Suprapubic skin (tissue), 4 donors: ENCODE measurements around the gene ARHGAP12.

Experiments
- CTCF ChIP-seq, 2 donors: fragments of 200-600 bp in 1 of 2; fragments of 450-650 bp in 1 of 2; sonication (generic) in 1 of 2; IDR thresholded peaks; one replicate each; pipeline ENCODE4 v1.5.1; 2016 to 2019; ENCODE audit warnings: antibody characterized with exemption in 2 of 2, mild to moderate bottlenecking in 1 of 2, moderate library complexity in 1 of 2
- EP300 ChIP-seq: sonication (generic); formaldehyde crosslinking; IDR thresholded peaks from one replicate; pipeline ENCODE4 v1.6.1; 2017; ENCODE audit warnings: antibody characterized with exemption
- POLR2A ChIP-seq, 2 donors: fragments of 450-650 bp; IDR thresholded peaks; one replicate each; pipeline ENCODE4 v1.6.1; 2017; ENCODE audit warnings: antibody characterized with exemption in 2 of 2, mild to moderate bottlenecking in 2 of 2, moderate library complexity in 2 of 2
- POLR2AphosphoS5 ChIP-seq, 3 donors: sonication (generic); formaldehyde crosslinking; IDR thresholded peaks; one replicate each; pipeline ENCODE4 v1.6.1; 2017; ENCODE audit warnings: antibody characterized with exemption in 3 of 3

GRCh38 chr10:31762316-31762715, 166.3 kb downstream of the ARHGAP12 start:
- TF ChIP-seq CTCF (IDR thresholded peaks at IDR 0.05) (no peak), EP300 (no peak), POLR2AphosphoS5 (IDR thresholded peaks at IDR 0.05) (no peak), POLR2A (IDR thresholded peaks at IDR 0.05) (no peak)
